ENCODE data around the gene MTMR4. TPM values are rescaled to one million over a fixed set of nuclear protein-coding genes. Genes with fewer than 3 reads are reported as not detected.
"Not testable (repeated sequence)": the region's sequence is repeated elsewhere in the genome, so short reads cannot be mapped to it uniquely, and the experiment has no call there.

Gene MTMR4
- total RNA-seq, 1 donor from 2014 or later, result 76.5 TPM

DNA sequence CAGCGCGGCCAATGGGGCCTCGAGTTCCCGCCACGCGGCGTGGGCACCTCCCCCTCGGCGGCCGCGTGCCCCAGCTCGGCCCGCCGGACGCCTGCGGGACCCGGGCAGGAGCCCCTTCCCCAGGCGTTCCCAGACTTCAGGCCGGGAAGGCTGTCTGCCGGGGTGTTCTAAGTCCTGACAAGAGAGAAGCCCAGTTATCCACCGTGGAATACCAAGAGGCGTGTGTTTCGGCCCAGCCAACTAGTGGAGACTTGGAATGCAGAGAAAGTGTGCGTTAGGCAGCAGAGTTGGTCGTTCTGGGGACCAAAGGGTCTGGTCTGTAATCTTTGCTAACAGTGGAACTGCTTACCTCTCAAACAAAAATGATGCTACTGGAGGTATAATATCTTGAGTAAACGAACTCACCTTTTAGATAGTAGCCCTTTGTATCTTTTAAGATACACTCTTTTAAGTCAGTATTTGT lies 26.0 kb downstream of the MTMR4 start:
- H3K4me1 Mint-ChIP-seq (ENCODE audit: unreplicated experiment), result no peaks in the 10 kb centered on the region
- no peak overlapping the region for H3K4me3 Mint-ChIP-seq
- H3K27ac Mint-ChIP-seq, result no peak overlapping the region
- H3K9me3 Mint-ChIP-seq, result no peaks in the 10 kb centered on the region
- TF ChIP-seq, protein P1, sequence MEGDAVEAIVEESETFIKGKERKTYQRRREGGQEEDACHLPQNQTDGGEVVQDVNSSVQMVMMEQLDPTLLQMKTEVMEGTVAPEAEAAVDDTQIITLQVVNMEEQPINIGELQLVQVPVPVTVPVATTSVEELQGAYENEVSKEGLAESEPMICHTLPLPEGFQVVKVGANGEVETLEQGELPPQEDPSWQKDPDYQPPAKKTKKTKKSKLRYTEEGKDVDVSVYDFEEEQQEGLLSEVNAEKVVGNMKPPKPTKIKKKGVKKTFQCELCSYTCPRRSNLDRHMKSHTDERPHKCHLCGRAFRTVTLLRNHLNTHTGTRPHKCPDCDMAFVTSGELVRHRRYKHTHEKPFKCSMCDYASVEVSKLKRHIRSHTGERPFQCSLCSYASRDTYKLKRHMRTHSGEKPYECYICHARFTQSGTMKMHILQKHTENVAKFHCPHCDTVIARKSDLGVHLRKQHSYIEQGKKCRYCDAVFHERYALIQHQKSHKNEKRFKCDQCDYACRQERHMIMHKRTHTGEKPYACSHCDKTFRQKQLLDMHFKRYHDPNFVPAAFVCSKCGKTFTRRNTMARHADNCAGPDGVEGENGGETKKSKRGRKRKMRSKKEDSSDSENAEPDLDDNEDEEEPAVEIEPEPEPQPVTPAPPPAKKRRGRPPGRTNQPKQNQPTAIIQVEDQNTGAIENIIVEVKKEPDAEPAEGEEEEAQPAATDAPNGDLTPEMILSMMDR (conservative IDR thresholded peaks at IDR 0.05), result no peak
- no peak for DNase-seq (ENCODE audit: extremely low spot score, unreplicated experiment)
- H3K36me3 Mint-ChIP-seq, result peaks cover 33% of the 10 kb centered on the region
- H3K27me3 Mint-ChIP-seq, result no peaks in the 10 kb centered on the region

DNA sequence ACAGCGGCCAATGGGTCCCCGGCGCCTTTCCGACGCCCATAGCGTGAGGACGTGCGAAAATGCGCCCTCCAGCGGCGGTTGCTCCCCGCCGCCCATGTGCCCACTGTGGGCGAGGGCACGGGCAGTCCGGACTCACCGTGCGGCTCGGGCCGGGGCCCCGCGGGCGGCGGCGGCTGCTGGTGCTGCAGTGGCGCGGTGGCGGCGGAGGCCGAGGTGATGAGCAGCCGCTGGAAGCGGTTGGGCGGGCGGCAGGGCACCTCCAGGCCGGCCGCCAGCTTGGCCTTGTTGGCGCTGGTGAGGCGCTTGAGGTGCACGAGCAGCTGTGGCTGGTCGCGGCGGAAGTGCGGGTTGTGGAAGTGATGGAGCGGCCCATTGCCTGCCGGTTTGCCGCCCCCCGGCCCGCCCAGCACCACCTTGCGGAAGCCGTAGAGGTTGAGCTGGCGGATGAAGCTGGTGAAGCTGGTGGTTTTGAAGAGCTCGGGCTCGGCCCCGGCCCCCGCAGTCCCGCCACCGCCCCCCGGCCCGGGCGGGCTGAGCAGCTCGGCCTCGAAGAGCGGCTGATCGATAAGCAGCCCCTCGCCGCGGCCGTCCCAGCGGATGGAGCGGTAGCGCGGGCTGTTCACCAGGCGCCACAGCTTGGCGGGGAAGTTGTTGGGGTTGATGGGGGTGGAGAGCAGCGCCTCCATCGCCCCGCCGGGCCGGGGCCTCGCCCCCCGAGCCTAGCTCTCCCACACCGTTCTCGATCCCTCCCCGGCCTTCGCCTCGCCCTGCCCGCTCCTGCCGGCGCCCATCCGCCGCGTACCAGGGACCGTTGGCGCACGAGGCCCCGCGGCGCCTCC lies 26.6 kb downstream of the MTMR4 start, which contains the start of gene HSF5:
HSF5 (minus strand) TSS at position 820 of the 839 bp plus-strand sequence; CDS start at position 686, 134 bp downstream.
- no peaks in the 10 kb centered on the region for H3K4me1 Mint-ChIP-seq (ENCODE audit: unreplicated experiment)
- H3K4me3 Mint-ChIP-seq, result no peak within 1 kb of the TSS
- TF ChIP-seq, protein P1 (conservative IDR thresholded peaks at IDR 0.05), result no peak
- DNase-seq (ENCODE audit: extremely low spot score, unreplicated experiment), result no peak
- no peaks in the 10 kb centered on the region for H3K27me3 Mint-ChIP-seq
- H3K36me3 Mint-ChIP-seq, result peaks cover 30% of the 10 kb centered on the region
- no peak within 1 kb of the TSS for H3K27ac Mint-ChIP-seq
- no peaks in the 10 kb centered on the region for H3K9me3 Mint-ChIP-seq

DNA sequence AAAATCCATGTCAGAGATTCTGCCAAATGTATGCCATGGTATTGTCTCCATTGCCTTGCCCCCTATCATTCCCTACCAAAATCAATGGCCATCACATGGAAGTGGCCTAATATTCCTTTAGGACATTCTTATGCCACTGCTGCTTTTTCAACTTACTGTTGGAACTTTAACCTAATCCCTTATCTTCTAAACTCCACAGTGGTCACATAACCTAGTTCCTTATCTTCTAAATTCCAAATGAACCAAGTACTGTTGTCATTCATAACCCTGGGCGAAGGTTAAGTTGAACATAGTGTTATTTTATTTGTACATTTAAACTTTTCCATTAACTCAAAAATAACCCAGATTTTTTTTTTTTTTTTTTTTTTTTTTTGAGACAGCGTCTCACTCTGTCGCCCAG lies 29.8 kb downstream of the MTMR4 start:
- H3K36me3 Mint-ChIP-seq, result peaks cover 8% of the 10 kb centered on the region
- no peak for DNase-seq (ENCODE audit: extremely low spot score, unreplicated experiment)
- H3K27me3 Mint-ChIP-seq, result no peaks in the 10 kb centered on the region
- H3K4me1 Mint-ChIP-seq (ENCODE audit: unreplicated experiment), result no peaks in the 10 kb centered on the region
- H3K27ac Mint-ChIP-seq, result no peak overlapping the region
- no peak overlapping the region for H3K4me3 Mint-ChIP-seq
- TF ChIP-seq, protein P1 (conservative IDR thresholded peaks at IDR 0.05), result no peak
- H3K9me3 Mint-ChIP-seq, result no peaks in the 10 kb centered on the region

DNA sequence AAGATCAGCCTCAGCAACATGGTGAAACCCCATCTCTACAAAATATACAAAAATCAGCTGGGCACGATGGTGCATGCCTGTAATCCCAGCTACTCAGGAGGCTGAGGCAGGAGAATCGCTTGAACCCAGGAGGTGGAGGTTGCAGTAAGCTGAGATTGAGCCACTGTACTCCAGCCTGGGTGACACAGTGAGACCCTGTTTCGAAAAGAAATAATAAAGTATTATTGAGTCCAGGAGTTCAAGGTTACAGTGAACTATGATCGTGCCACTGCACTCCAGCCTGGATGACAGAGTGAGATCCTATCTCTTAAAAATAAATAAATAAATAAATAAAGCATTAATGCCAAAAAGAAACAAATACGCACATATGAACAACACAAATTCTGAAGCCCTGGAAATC lies 32.6 kb downstream of the MTMR4 start:
- not testable (repeated sequence) for H3K27me3 Mint-ChIP-seq; H3K36me3 Mint-ChIP-seq; H3K4me1 Mint-ChIP-seq (ENCODE audit: unreplicated experiment); H3K27ac Mint-ChIP-seq; DNase-seq (ENCODE audit: extremely low spot score, unreplicated experiment); H3K4me3 Mint-ChIP-seq; H3K9me3 Mint-ChIP-seq

DNA sequence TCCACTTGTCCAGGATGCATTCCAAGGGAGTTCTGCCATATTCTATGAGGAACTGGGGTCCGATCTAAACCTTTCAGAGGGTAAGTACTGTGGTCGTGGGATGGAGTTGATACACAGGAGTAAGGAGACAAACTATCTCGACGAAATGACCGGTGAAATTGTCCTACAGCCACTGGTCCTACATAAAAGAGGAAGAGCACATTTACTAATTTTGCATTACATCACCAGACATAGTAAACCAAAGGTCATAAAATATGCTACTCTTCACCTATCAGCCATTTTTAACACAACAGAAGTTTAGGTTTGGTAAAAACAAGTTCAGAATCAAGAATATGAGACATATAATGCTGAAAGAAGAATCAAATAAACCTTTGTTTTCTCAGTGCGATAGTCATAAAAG lies 34.3 kb downstream of the MTMR4 start:
- DNase-seq (ENCODE audit: extremely low spot score, unreplicated experiment), result no peak
- H3K27ac Mint-ChIP-seq, result no peak overlapping the region
- no peaks in the 10 kb centered on the region for H3K36me3 Mint-ChIP-seq
- no peaks in the 10 kb centered on the region for H3K4me1 Mint-ChIP-seq (ENCODE audit: unreplicated experiment)
- no peaks in the 10 kb centered on the region for H3K27me3 Mint-ChIP-seq
- TF ChIP-seq, protein P1 (conservative IDR thresholded peaks at IDR 0.05), result no peak
- no peak overlapping the region for H3K4me3 Mint-ChIP-seq
- H3K9me3 Mint-ChIP-seq, result no peaks in the 10 kb centered on the region

DNA sequence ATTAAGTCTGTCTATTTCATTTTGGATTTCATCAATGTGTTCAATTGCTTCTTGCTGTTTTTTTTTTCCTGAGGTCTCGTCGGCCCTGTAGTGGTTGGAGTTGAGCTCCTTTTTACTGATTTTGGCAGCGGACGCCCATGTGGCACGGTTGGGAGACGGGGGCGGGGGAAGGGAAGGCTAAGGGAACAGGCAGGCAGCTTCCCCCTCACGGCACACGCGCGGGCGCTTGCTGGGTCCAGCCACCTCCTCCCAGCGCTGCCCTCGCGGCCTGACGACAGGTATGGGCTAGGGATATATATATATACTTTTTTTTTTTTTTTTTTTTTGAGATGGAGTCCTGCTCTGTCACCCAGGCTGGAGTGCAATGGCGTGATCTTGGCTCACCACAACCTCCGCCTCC lies 37.6 kb downstream of the MTMR4 start:
- DNase-seq (ENCODE audit: extremely low spot score, unreplicated experiment), result no peak
- no peak overlapping the region for H3K4me3 Mint-ChIP-seq
- H3K4me1 Mint-ChIP-seq (ENCODE audit: unreplicated experiment), result no peaks in the 10 kb centered on the region
- no peaks in the 10 kb centered on the region for H3K27me3 Mint-ChIP-seq
- no peaks in the 10 kb centered on the region for H3K9me3 Mint-ChIP-seq
- no peaks in the 10 kb centered on the region for H3K36me3 Mint-ChIP-seq
- no peak overlapping the region for H3K27ac Mint-ChIP-seq
- TF ChIP-seq, protein P1 (conservative IDR thresholded peaks at IDR 0.05), result no peak
